Endodermal cell (in vitro differentiated cells): ENCODE data around the gene SLC7A11. TPM values are rescaled to one million over a fixed set of nuclear protein-coding genes. Genes with fewer than 3 reads are reported as not detected.

Experiments
- DNase-seq: peaks from one replicate; pipeline ENCODE4 v3.0.0-alpha.2; 2017
- H3K27ac ChIP-seq: 2 replicates; pipeline ENCODE4 v1.5.1; 2013; ENCODE audit warnings: mild to moderate bottlenecking, low read depth, low read length, moderate library complexity
- H3K27me3 ChIP-seq: 2 replicates; pipeline ENCODE4 v1.6.1; 2013; ENCODE audit warnings: mild to moderate bottlenecking, low read length, moderate library complexity; ENCODE audit not compliant: insufficient read depth, control insufficient read depth, poor library complexity, severe bottlenecking
- H3K36me3 ChIP-seq: 2 replicates; pipeline ENCODE4 v1.7.0; 2013; ENCODE audit warnings: mild to moderate bottlenecking, low read length, moderate library complexity; ENCODE audit not compliant: control insufficient read depth, insufficient read depth
- H3K4me1 ChIP-seq: one replicate; pipeline ENCODE4 v1.7.0; 2013; ENCODE audit warnings: low read length; ENCODE audit not compliant: control insufficient read depth, insufficient read depth
- H3K4me3 ChIP-seq: 2 replicates; pipeline ENCODE4 v1.5.1; 2013; ENCODE audit warnings: mild to moderate bottlenecking, low read length, moderate library complexity
- H3K9ac ChIP-seq: 2 replicates; pipeline ENCODE4 v1.6.1; 2013; ENCODE audit warnings: mild to moderate bottlenecking, low read length, moderate library complexity; ENCODE audit not compliant: poor library complexity, severe bottlenecking; ENCODE audit errors: extremely low read depth
- H3K9me3 ChIP-seq: 2 replicates; pipeline ENCODE4 v1.6.1; 2013; ENCODE audit warnings: mild to moderate bottlenecking, low read length, moderate library complexity; ENCODE audit not compliant: control insufficient read depth
- H3K27ac Mint-ChIP-seq: 2 replicates; pipeline ENCODE4 v1.8.0; 2020; ENCODE audit warnings: mixed read lengths
- H3K27me3 Mint-ChIP-seq: 2 replicates; pipeline ENCODE4 v1.8.0; 2021; ENCODE audit warnings: mild to moderate bottlenecking, mixed read lengths; ENCODE audit not compliant: insufficient read depth
- H3K36me3 Mint-ChIP-seq: 2 replicates; pipeline ENCODE4 v1.8.0; 2020; ENCODE audit warnings: low read depth, mixed read lengths
- H3K4me1 Mint-ChIP-seq: 2 replicates; pipeline ENCODE4 v1.8.0; 2020; ENCODE audit warnings: mixed read lengths
- H3K4me3 Mint-ChIP-seq: 2 replicates; pipeline ENCODE4 v1.8.0; 2020; ENCODE audit warnings: mild to moderate bottlenecking, moderate library complexity, mixed read lengths
- H3K9me3 Mint-ChIP-seq: 2 replicates; pipeline ENCODE4 v1.8.0; 2020; ENCODE audit warnings: mild to moderate bottlenecking, mixed read lengths
- WGBS, 2 experiments: methylation state at CpG; one replicate each; pipeline versions ENCODE4 v1.1.5 to v1.1.7; 2013; ENCODE audit warnings: missing lambda C conversion rate in 2 of 2, mixed read lengths in 1 of 2; ENCODE audit not compliant: insufficient coverage in 1 of 2, insufficient read length in 1 of 2; 5-methylcytosine and 5-hydroxymethylcytosine counted together
- total RNA-seq, 2 donors: library from RNA; stranded (reverse); fragmentation: NEBNext Ultra II Directional in 1 of 2; extraction: Animal tissue kit (Norgen Biotek cat#: 25700) in 1 of 2; gene quantifications; 2 replicates in 1 of 2; 3 replicates in 1 of 2; pipeline ENCODE4 v1.2.1, GENCODE V29; 2021
- TF ChIP-seq, protein P1 (sequence below): fragments of 200-600 bp; sonication (generic); conservative IDR thresholded peaks from 2 replicates; pipeline ENCODE4 v1.5.0; 2021; ENCODE audit warnings: antibody characterized with exemption, mild to moderate bottlenecking

Gene SLC7A11
- total RNA-seq, 2 donors from 2014 or later: 4.6 to 5.4 TPM

DNA sequence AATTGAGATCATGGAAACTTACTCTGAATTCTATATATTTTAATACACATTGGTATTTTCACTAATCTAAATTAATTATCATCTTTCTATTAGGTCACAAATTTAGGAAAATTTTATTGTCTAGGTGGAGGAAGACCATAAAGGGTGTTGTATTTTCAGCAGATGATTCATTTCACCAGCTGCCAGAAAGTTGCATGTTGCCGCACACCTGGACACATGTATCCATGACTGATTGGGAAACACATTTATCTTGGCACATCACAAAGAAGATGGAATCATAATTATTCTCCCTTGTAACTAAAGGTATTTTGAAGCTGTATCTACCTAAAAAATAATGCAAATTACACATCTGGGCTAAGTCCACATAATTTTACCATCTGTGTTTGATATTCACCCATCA, 33.1 kb downstream of the SLC7A11 start:
- H3K36me3 ChIP-seq: no peaks in the 10 kb centered on the region
- no peaks in the 10 kb centered on the region for H3K27me3 Mint-ChIP-seq
- no peaks in the 10 kb centered on the region for H3K36me3 Mint-ChIP-seq
- no peak overlapping the region for H3K4me3 ChIP-seq
- no peak overlapping the region for H3K27ac ChIP-seq
- peaks cover 16% of the 10 kb centered on the region for H3K4me1 Mint-ChIP-seq
- H3K27ac Mint-ChIP-seq: no peak overlapping the region
- peaks cover under 1% of the 10 kb centered on the region for H3K4me1 ChIP-seq
- no peaks in the 10 kb centered on the region for H3K9me3 Mint-ChIP-seq
- no peaks in the 10 kb centered on the region for H3K27me3 ChIP-seq
- WGBS, 2 experiments: 96% methylated on average over 1 of the region's 1 CpG; no CpG with 5 or more reads in 1 of the 2 experiments
- no peaks in the 10 kb centered on the region for H3K9me3 ChIP-seq
- TF ChIP-seq, protein P1, sequence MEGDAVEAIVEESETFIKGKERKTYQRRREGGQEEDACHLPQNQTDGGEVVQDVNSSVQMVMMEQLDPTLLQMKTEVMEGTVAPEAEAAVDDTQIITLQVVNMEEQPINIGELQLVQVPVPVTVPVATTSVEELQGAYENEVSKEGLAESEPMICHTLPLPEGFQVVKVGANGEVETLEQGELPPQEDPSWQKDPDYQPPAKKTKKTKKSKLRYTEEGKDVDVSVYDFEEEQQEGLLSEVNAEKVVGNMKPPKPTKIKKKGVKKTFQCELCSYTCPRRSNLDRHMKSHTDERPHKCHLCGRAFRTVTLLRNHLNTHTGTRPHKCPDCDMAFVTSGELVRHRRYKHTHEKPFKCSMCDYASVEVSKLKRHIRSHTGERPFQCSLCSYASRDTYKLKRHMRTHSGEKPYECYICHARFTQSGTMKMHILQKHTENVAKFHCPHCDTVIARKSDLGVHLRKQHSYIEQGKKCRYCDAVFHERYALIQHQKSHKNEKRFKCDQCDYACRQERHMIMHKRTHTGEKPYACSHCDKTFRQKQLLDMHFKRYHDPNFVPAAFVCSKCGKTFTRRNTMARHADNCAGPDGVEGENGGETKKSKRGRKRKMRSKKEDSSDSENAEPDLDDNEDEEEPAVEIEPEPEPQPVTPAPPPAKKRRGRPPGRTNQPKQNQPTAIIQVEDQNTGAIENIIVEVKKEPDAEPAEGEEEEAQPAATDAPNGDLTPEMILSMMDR: no peak
- H3K9ac ChIP-seq: no peak overlapping the region
- no peak for DNase-seq
- H3K4me3 Mint-ChIP-seq: no peak overlapping the region

DNA sequence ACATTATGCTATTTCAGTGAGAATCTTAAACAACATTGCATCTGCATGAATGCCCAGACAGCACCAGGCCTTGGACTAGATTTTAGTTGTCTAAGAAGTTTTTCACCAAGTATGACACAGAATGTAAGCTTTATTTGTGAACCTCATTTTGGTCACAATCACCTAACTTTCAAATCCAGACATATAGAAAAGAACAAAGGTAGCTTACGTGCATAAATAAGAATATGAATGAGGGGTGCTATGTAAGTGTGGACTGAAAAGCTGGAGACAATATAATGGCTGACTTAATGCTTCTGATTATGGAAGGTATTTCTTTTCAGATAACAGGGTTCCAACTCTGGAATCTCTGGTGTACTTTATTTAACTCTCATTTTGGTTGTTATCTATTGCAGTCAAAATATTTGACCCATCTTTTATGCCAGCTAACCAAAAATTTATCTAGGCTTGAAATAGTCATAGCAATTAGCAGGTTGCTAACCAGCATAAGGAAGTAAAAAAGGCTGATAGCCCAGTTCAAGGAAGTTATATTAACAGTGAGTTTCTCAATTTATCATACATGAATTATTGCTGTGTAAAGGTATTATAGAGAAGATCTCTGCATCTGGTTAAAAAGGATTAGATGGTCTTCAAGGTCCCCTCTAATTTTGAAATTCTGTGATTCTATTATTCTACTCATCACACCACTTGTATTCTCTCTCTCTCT, 36.5 kb downstream of the SLC7A11 start:
- no peaks in the 10 kb centered on the region for H3K36me3 Mint-ChIP-seq
- H3K9me3 ChIP-seq: no peaks in the 10 kb centered on the region
- no peak overlapping the region for H3K9ac ChIP-seq
- H3K4me1 Mint-ChIP-seq: peaks cover 22% of the 10 kb centered on the region
- no peak overlapping the region for H3K27ac ChIP-seq
- no peaks in the 10 kb centered on the region for H3K27me3 Mint-ChIP-seq
- no peaks in the 10 kb centered on the region for H3K27me3 ChIP-seq
- no peak overlapping the region for H3K4me3 Mint-ChIP-seq
- no peaks in the 10 kb centered on the region for H3K36me3 ChIP-seq
- 83 to 93% methylated on average over 1 of the region's 1 CpG for WGBS, 2 experiments
- H3K4me1 ChIP-seq: peaks cover 4% of the 10 kb centered on the region
- H3K27ac Mint-ChIP-seq: no peak overlapping the region
- no peaks in the 10 kb centered on the region for H3K9me3 Mint-ChIP-seq
- TF ChIP-seq, protein P1: no peak
- no peak overlapping the region for H3K4me3 ChIP-seq
- no peak for DNase-seq

- Histone ChIP-seq H3K4me3 (no peak overlapping the region), H3K27me3 (no peaks in the 10 kb centered on the region), H3K4me1 (peaks cover 6% of the 10 kb centered on the region), H3K36me3 (no peaks in the 10 kb centered on the region), H3K9me3 (no peaks in the 10 kb centered on the region), H3K9ac (no peak overlapping the region), H3K27ac (no peak overlapping the region)
- no peak overlapping the region for H3K4me3 Mint-ChIP-seq
- H3K36me3 Mint-ChIP-seq: no peaks in the 10 kb centered on the region
- no peaks in the 10 kb centered on the region for H3K27me3 Mint-ChIP-seq
- H3K4me1 Mint-ChIP-seq: peaks cover 34% of the 10 kb centered on the region
- H3K27ac Mint-ChIP-seq: no peak overlapping the region
- no peaks in the 10 kb centered on the region for H3K9me3 Mint-ChIP-seq
- WGBS, 2 experiments: 80% methylated on average over 4 of the region's 5 CpGs; no CpG with 5 or more reads in 1 of the 2 experiments
- no peak for DNase-seq
- TF ChIP-seq, protein P1: no peak
Measured at GRCh38 chr4:138204507-138204906, 37.6 kb downstream of the SLC7A11 start.
